ENCODE results near the gene DNALI1.

The DNALI1 gene

DNA sequence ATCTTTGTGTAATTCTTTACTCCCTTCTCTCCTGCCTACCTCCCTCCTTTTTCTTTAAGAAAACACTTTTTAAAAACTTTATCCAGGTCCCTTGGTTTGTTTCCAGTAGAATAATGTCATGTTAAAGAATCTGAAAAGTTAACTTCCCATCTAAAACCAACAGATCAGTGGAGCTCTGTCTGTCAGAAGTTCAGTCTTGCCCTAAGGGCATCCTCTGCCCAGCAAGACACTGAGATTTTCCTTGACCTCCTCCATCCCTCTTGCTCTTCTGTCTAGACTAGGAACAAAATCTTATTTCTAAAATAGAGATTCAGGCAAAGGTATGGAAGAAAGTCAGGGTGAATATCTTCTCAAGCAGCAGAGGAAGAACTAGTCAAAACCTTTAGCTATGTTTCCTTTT, 44.7 kb downstream of the DNALI1 start:
- DNase-seq (ENCODE audit: low read depth, low spot score), result no peak

GRCh38 chr1:37602750-37603694, 46.3 kb downstream of the DNALI1 start:
- no peak for DNase-seq (ENCODE audit: low read depth, low spot score)

DNA sequence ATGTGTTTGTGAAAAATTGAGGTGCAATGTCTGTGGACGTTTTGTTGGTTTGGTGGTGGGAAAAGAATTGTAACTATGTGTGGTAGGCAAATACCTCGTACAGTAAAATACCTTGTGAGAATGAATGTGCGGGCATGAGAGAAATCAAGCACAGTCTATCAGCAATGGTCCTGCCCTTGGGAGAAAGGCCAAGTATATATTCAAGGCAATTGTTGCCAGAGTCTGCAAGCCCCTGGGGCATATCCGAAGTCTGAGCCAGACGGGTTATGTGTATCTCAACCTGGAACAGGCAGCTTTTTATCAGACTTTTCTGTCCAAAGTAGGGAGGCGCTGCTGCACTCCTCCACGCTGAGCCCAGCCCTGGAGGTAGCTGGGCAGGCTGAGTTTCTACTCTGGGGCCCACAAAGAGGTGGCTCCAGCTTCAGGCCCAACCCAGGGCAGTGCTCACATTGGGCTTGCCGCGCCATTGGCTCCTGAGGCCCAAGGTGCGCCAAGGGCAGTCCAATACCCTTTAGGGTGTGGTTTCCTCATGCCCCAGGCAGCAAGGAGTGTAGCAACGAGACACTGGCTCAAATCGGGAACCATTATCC, 48.4 kb downstream of the DNALI1 start:
- DNase-seq (ENCODE audit: low read depth, low spot score), result no peak

- no peak for DNase-seq (ENCODE audit: low read depth, low spot score)
Measured at GRCh38 chr1:37605806-37606474, 49.2 kb downstream of the DNALI1 start.

- DNase-seq (ENCODE audit: low read depth, low spot score), result no peak
Measured at GRCh38 chr1:37606481-37607263, 49.9 kb downstream of the DNALI1 start.

DNA sequence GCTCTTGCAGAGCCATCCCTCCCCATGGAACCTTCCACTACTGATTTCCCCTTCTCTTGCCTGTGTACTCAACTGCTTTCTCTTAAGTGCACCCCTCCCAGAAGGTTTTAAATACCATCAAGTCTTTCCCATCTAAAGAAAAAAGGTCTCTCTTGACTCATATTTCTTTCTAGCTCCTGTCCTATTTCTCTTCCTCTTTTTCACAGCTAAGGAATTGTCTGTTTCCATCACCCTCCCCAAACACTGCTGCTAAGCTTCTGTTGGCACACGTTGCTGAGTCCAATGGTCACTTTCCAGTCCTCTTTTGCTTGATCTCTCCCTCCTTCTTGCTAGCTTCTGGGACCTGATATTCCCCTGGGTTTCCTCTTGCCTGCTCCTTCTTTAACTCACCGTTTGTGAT, 52.3 kb downstream of the DNALI1 start:
- no peak for DNase-seq (ENCODE audit: low read depth, low spot score)

- DNase-seq (ENCODE audit: low read depth, low spot score), result no peak
Measured at GRCh38 chr1:37609994-37610393, 53.3 kb downstream of the DNALI1 start.

GRCh38 chr1:37612186-37612585, 55.4 kb downstream of the DNALI1 start:
- no peak for DNase-seq (ENCODE audit: low read depth, low spot score)

DNA sequence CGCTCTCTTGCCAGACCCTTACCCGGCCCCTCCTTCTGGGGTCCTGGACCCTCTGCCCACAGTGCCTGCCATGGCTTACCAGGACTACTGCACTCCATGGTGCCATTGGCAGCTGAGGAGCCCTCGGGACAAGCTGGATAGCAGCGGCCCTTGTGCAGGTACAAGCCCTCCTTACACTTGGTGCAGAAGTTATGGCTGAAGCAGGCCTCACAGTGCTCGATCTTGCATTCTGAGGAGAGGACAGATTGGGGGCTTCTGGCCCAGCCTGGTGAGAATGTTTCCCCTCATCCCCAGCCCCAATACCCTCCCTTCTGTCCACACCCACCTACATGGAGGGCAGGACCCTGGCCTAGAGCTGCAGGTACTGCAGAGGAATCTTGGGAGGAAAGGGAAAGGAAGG, 57.4 kb downstream of the DNALI1 start:
- no peak for DNase-seq (ENCODE audit: low read depth, low spot score)

DNA sequence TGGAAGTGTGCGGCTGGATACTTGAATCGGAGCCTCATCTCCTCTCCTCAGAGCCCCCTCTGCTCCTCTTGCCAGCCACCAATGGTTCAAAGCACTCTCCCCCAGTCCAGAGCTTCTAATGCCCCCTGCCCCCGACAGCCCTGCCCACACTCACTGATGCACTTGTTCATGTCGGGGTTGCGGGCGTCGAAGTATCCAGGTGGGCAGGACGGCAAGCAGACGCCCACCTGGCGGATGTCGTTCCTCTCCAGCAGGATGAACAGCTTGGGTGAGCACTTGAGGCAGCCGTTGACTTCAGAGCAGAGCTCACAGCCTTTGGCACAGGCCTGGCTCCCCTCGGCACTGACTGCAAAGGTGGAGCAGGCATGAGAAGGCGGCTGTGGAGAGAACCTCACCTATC, 59.6 kb downstream of the DNALI1 start:
- no peak for DNase-seq (ENCODE audit: low read depth, low spot score)
